Activated naive CD8-positive, alpha-beta T cell treated with anti-CD3 and anti-CD28 coated beads for 36 hours (primary cell): Measurements from ENCODE around the gene OXCT1. TPM values are rescaled to one million over a fixed set of nuclear protein-coding genes. Genes with fewer than 3 reads are reported as not detected.
"Not testable (repeated sequence)": the region's sequence is repeated elsewhere in the genome, so short reads cannot be mapped to it uniquely, and the experiment has no call there.

Source experiments
- DNase-seq: peaks from one replicate; pipeline ENCODE4 v3.0.0; 2021
- H3K27ac Mint-ChIP-seq: one replicate; pipeline ENCODE4 v1.8.0; 2022; ENCODE audit warnings: mild to moderate bottlenecking, moderate library complexity, mixed read lengths
- H3K27me3 Mint-ChIP-seq: one replicate; pipeline ENCODE4 v1.8.0; 2022; ENCODE audit warnings: mild to moderate bottlenecking, mixed read lengths
- H3K36me3 Mint-ChIP-seq: one replicate; pipeline ENCODE4 v1.8.0; 2021; ENCODE audit warnings: mild to moderate bottlenecking, mixed read lengths
- H3K4me1 Mint-ChIP-seq: one replicate; pipeline ENCODE4 v1.8.0; 2021; ENCODE audit warnings: mixed read lengths
- H3K4me3 Mint-ChIP-seq: one replicate; pipeline ENCODE4 v1.8.0; 2022; ENCODE audit warnings: mild to moderate bottlenecking, moderate library complexity, mixed read lengths
- H3K9me3 Mint-ChIP-seq: one replicate; pipeline ENCODE4 v1.8.0; 2022; ENCODE audit warnings: mixed read lengths
- total RNA-seq, 2 experiments: library from RNA; stranded (reverse); gene quantifications; one replicate each; pipeline ENCODE4 v1.2.3, GENCODE V29; 2021

OXCT1 gene
- total RNA-seq, 2 experiments from 2014 or later, result 77.5 to 80.6 TPM

GRCh38 chr5:41852293-41852692 lies 17.9 kb downstream of the OXCT1 start:
- H3K4me1 Mint-ChIP-seq, result peaks cover 15% of the 10 kb centered on the region
- H3K27ac Mint-ChIP-seq, result no peak overlapping the region
- no peak for DNase-seq
- H3K36me3 Mint-ChIP-seq, result peaks cover 41% of the 10 kb centered on the region
- H3K9me3 Mint-ChIP-seq, result no peaks in the 10 kb centered on the region
- H3K27me3 Mint-ChIP-seq, result no peaks in the 10 kb centered on the region
- H3K4me3 Mint-ChIP-seq, result no peak overlapping the region

GRCh38 chr5:41851116-41851515 lies 19.1 kb downstream of the OXCT1 start:
- no peaks in the 10 kb centered on the region for H3K9me3 Mint-ChIP-seq
- H3K4me3 Mint-ChIP-seq, result no peak overlapping the region

DNA sequence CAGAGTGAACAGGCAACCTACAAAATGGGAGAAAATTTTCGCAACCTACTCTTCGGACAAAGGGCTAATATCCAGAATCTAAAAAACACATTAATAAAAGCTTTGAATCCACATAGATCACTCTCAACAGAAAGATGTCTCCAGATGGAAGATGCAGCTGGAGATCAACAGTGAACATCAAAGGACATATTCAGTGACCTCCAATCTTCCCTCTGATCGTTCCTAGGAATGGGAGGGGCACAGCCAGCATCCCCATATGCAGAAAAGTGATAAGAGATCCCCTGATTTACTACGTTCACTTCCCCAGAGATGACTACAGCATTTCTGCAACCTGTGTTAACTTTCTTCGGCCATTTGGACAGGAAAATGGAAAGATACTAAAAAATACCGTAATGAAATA lies 21.2 kb downstream of the OXCT1 start:
- Mint-ChIP-seq H3K27me3 (no peaks in the 10 kb centered on the region), H3K4me3 (no peak overlapping the region), H3K4me1 (peaks cover 14% of the 10 kb centered on the region), H3K27ac (no peak overlapping the region), H3K9me3 (no peaks in the 10 kb centered on the region), H3K36me3 (peaks cover 44% of the 10 kb centered on the region)
- no peak for DNase-seq

More at GRCh38 chr5:41851116-41851515, 19.1 kb downstream of the OXCT1 start:
- peak overlapping the region; percentile 47 for H3K27ac Mint-ChIP-seq
- peaks cover 48% of the 10 kb centered on the region for H3K36me3 Mint-ChIP-seq
- H3K4me1 Mint-ChIP-seq, result peaks cover 15% of the 10 kb centered on the region
- H3K27me3 Mint-ChIP-seq, result no peaks in the 10 kb centered on the region
- DNase-seq, result no peak

DNA sequence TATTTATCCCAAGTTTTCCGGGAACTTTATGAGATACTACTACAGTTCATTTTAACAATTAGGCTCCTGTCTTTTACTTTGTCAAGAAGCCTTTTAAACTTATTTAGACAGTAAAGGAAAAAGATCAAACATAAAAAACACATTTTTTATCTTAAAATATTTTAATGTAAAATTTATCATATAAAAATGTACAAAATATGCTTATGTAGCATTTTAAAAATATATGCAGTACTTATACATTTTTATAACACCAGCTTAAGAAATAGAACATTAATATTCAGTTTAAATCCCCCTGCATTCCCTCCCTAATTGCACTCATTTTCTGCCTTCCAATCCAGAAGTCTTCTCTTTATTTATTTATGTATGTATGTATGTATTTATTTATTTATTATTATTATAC lies 24.5 kb downstream of the OXCT1 start:
- not testable (repeated sequence) for H3K4me3 Mint-ChIP-seq, H3K27me3 Mint-ChIP-seq, DNase-seq, H3K9me3 Mint-ChIP-seq, H3K27ac Mint-ChIP-seq, H3K4me1 Mint-ChIP-seq
- peaks cover 32% of the 10 kb centered on the region for H3K36me3 Mint-ChIP-seq

DNA sequence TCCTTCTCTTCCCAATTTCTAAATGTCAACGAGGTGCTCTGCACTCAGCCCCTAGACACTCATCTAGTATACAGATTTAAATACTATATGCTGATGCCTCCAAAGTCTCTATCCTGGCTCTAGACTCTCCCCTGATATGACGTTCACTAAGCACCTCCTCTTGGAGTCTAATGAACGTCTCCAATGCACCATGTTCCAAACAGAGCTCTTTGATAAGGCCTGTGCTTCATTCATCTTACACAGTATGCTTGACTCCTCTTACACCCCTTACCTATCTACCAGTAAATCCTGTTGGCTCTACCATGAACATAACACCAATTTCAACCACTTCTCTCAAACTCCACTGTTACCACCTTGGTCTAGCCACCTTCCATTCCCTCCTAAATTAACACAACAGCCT lies 25.7 kb downstream of the OXCT1 start:
- Mint-ChIP-seq H3K27ac (no peak overlapping the region), H3K4me1 (peaks cover 14% of the 10 kb centered on the region), H3K9me3 (no peaks in the 10 kb centered on the region), H3K27me3 (no peaks in the 10 kb centered on the region), H3K4me3 (no peak overlapping the region), H3K36me3 (peaks cover 29% of the 10 kb centered on the region)
- no peak for DNase-seq

GRCh38 chr5:41843456-41844370 lies 26.5 kb downstream of the OXCT1 start:
- Mint-ChIP-seq H3K4me1 (peaks cover 16% of the 10 kb centered on the region), H3K36me3 (peaks cover 23% of the 10 kb centered on the region), H3K4me3 (no peak overlapping the region), H3K9me3 (no peaks in the 10 kb centered on the region), H3K27me3 (no peaks in the 10 kb centered on the region), H3K27ac (no peak overlapping the region)
- peak; percentile 11 for DNase-seq

- Mint-ChIP-seq H3K27me3 (no peaks in the 10 kb centered on the region), H3K9me3 (no peaks in the 10 kb centered on the region), H3K27ac (no peak overlapping the region), H3K36me3 (peaks cover 26% of the 10 kb centered on the region), H3K4me3 (no peak overlapping the region), H3K4me1 (peaks cover 16% of the 10 kb centered on the region)
- DNase-seq, result no peak
Measured at GRCh38 chr5:41842777-41843176, 27.4 kb downstream of the OXCT1 start.

DNA sequence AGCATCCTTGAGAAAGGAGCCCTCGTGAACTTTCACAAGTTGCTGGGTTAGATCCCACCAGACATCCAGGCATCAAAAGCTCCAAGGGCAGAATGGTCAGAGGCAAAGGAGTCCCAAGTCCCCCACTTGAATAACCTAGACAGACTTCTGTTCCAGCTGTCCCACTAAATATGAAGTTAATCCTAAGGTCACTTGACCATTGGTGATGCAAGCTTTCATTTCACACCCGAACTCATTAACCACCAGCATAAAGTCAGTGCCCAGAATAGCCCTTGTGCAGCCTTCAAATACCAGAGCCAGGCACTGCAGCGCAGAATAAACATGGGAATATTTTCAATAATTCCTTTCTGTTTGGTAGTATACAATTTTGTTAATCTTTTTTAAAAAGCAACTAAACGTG lies 28.9 kb downstream of the OXCT1 start:
- Mint-ChIP-seq H3K27me3 (no peaks in the 10 kb centered on the region), H3K36me3 (peaks cover 16% of the 10 kb centered on the region), H3K27ac (no peak overlapping the region), H3K4me3 (no peak overlapping the region), H3K4me1 (peaks cover 23% of the 10 kb centered on the region), H3K9me3 (no peaks in the 10 kb centered on the region)
- no peak for DNase-seq

GRCh38 chr5:41840251-41840650 lies 30.0 kb downstream of the OXCT1 start:
- Mint-ChIP-seq H3K27ac (no peak overlapping the region), H3K36me3 (peaks cover 20% of the 10 kb centered on the region)
- DNase-seq, result no peak

GRCh38 chr5:41837793-41838192 lies 32.4 kb downstream of the OXCT1 start:
- Mint-ChIP-seq H3K4me3 (no peak overlapping the region), H3K27ac (no peak overlapping the region), H3K4me1 (peaks cover 37% of the 10 kb centered on the region), H3K36me3 (peaks cover 41% of the 10 kb centered on the region), H3K27me3 (no peaks in the 10 kb centered on the region), H3K9me3 (no peaks in the 10 kb centered on the region)
- DNase-seq, result no peak

More at GRCh38 chr5:41840251-41840650, 30.0 kb downstream of the OXCT1 start:
- H3K9me3 Mint-ChIP-seq, result no peaks in the 10 kb centered on the region
- H3K4me1 Mint-ChIP-seq, result peaks cover 30% of the 10 kb centered on the region
- no peaks in the 10 kb centered on the region for H3K27me3 Mint-ChIP-seq
- no peak overlapping the region for H3K4me3 Mint-ChIP-seq

GRCh38 chr5:41835645-41836044 lies 34.6 kb downstream of the OXCT1 start:
- Mint-ChIP-seq H3K36me3 (peaks cover 59% of the 10 kb centered on the region), H3K27me3 (no peaks in the 10 kb centered on the region), H3K4me1 (peaks cover 39% of the 10 kb centered on the region), H3K27ac (no peak overlapping the region), H3K9me3 (no peaks in the 10 kb centered on the region), H3K4me3 (no peak overlapping the region)
- peak; percentile 12 for DNase-seq

GRCh38 chr5:41834506-41834905 lies 35.7 kb downstream of the OXCT1 start:
- DNase-seq, result no peak
- H3K36me3 Mint-ChIP-seq, result peaks cover 52% of the 10 kb centered on the region
- H3K4me3 Mint-ChIP-seq, result no peak overlapping the region
- H3K4me1 Mint-ChIP-seq, result peaks cover 32% of the 10 kb centered on the region
- H3K27ac Mint-ChIP-seq, result no peak overlapping the region
- no peaks in the 10 kb centered on the region for H3K27me3 Mint-ChIP-seq
- no peaks in the 10 kb centered on the region for H3K9me3 Mint-ChIP-seq

DNA sequence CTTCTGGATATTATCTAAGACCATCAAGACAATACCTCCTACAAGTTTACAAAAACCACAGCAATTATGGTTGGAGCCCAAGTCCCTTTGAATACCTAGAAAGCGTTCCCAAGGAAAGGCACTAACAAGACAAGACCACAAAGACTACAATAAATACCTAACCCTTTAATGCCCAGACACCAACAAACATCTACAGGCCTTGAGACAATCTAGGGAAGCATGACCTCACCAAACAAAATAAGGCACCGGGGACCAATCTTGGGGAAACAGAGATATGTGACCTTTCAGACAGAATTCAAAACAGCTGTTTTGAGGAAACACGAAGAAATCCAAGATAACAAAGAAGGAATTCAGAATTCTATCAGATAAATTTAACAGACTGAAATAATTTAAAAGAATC lies 37.8 kb downstream of the OXCT1 start:
- peaks cover 30% of the 10 kb centered on the region for H3K4me1 Mint-ChIP-seq
- H3K27me3 Mint-ChIP-seq, result no peaks in the 10 kb centered on the region

DNA sequence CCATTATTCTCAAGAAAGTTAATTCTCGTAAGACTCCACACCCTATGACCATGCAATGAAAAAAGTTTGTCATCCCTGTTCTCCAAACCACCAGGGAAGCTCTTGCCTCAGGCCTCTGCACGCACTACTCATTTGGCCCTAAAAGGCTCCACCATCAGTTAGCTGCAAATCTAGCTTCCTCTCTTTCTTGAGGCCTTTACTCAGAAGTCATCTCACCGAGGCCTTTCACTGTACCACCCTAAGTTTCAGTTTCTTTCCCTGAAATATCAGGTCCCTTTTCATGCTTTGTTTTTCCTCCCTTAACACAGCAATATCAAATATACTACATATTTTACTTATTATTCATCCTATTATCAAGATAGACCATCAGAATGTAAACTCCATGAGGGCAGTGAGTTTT lies 39.1 kb downstream of the OXCT1 start:
- peaks cover 22% of the 10 kb centered on the region for H3K4me1 Mint-ChIP-seq
- no peaks in the 10 kb centered on the region for H3K9me3 Mint-ChIP-seq
- peaks cover 64% of the 10 kb centered on the region for H3K36me3 Mint-ChIP-seq
- no peak overlapping the region for H3K4me3 Mint-ChIP-seq
- DNase-seq, result no peak
- no peaks in the 10 kb centered on the region for H3K27me3 Mint-ChIP-seq
- no peak overlapping the region for H3K27ac Mint-ChIP-seq

More for the DNA sequence above, 37.8 kb downstream of the OXCT1 start:
- no peak for DNase-seq
- no peaks in the 10 kb centered on the region for H3K9me3 Mint-ChIP-seq
- no peak overlapping the region for H3K27ac Mint-ChIP-seq
- no peak overlapping the region for H3K4me3 Mint-ChIP-seq
- H3K36me3 Mint-ChIP-seq, result peaks cover 53% of the 10 kb centered on the region

GRCh38 chr5:41827792-41828191 lies 42.4 kb downstream of the OXCT1 start:
- H3K4me1 Mint-ChIP-seq, result peaks cover 12% of the 10 kb centered on the region
- no peaks in the 10 kb centered on the region for H3K27me3 Mint-ChIP-seq
- peaks cover 52% of the 10 kb centered on the region for H3K36me3 Mint-ChIP-seq
- H3K27ac Mint-ChIP-seq, result no peak overlapping the region
- H3K9me3 Mint-ChIP-seq, result no peaks in the 10 kb centered on the region
- H3K4me3 Mint-ChIP-seq, result no peak overlapping the region
- DNase-seq, result no peak

- DNase-seq, result no peak
- Mint-ChIP-seq H3K4me3 (no peak overlapping the region), H3K36me3 (peaks cover 55% of the 10 kb centered on the region), H3K27me3 (no peaks in the 10 kb centered on the region), H3K9me3 (no peaks in the 10 kb centered on the region), H3K4me1 (peaks cover 18% of the 10 kb centered on the region), H3K27ac (no peak overlapping the region)
Measured at GRCh38 chr5:41822036-41822435, 48.2 kb downstream of the OXCT1 start.
